SK-N-SH (cell line): ENCODE data around the gene TEAD3.

Source experiments
- ELF1 ChIP-seq: IDR thresholded peaks from 2 replicates; pipeline ENCODE4 v1.4.0; 2012
- EP300 ChIP-seq, 2 experiments: IDR thresholded peaks; 2 replicates each; pipeline versions ENCODE4 v1.4.0 to v1.6.1; 2012; ENCODE audit warnings: borderline replicate concordance in 1 of 2, low read depth in 1 of 2, low read length in 1 of 2
- EZH2phosphoT487 ChIP-seq: fragments of 200-600 bp; sonication (generic); IDR thresholded peaks from 2 replicates; pipeline ENCODE4 v1.6.1; 2017; ENCODE audit warnings: low read depth, mixed run types, mild to moderate bottlenecking, antibody characterized with exemption, moderate library complexity, borderline replicate concordance
- FOXJ3 ChIP-seq: sonication (generic); formaldehyde crosslinking; IDR thresholded peaks from 2 replicates; pipeline ENCODE4 v1.5.1; 2020; ENCODE audit warnings: mild to moderate bottlenecking, missing genetic modification reagents
- FOXM1 ChIP-seq: IDR thresholded peaks from 2 replicates; pipeline ENCODE4 v1.4.0; 2012; ENCODE audit warnings: low read depth, mild to moderate bottlenecking
- JUND ChIP-seq: IDR thresholded peaks from 2 replicates; pipeline ENCODE4 v1.4.0; 2012
- POLR2AphosphoS5 ChIP-seq: IDR thresholded peaks from 2 replicates; pipeline ENCODE4 v1.6.1; 2012; ENCODE audit warnings: low read depth, low read length
- RCOR1 ChIP-seq: fragments of 150-350 bp; IDR thresholded peaks from 2 replicates; pipeline ENCODE4 v1.6.1; 2017; ENCODE audit warnings: antibody characterized with exemption, low read length
- RFX5 ChIP-seq: IDR thresholded peaks from 2 replicates; pipeline ENCODE4 v1.6.1; 2012; ENCODE audit warnings: mild to moderate bottlenecking, improper control_type of control experiment, low read length
- SIN3A ChIP-seq: IDR thresholded peaks from 2 replicates; pipeline ENCODE4 v1.6.1; 2012; ENCODE audit warnings: low read depth, mild to moderate bottlenecking, low read length, moderate library complexity, borderline replicate concordance
- USF2 ChIP-seq: fragments of 150-350 bp; IDR thresholded peaks from 2 replicates; pipeline ENCODE4 v1.6.1; 2017; ENCODE audit warnings: antibody characterized with exemption, low read length, low read depth, borderline replicate concordance
- TF ChIP-seq, protein P1 (sequence below): fragments of 200-600 bp; sonication (generic); IDR thresholded peaks from 2 replicates; pipeline ENCODE4 v1.6.1; 2017; ENCODE audit warnings: antibody characterized with exemption, mild to moderate bottlenecking, moderate library complexity
- TF ChIP-seq, protein P2 (sequence below): IDR thresholded peaks from 2 replicates; pipeline ENCODE4; 2012

- TF ChIP-seq RCOR1 (no peak), RFX5 (no peak), JUND (no peak), SIN3A (no peak), EP300 (IDR thresholded peaks at IDR 0.05; ENCODE audit: borderline replicate concordance in 1 of 2, low read depth in 1 of 2, low read length in 1 of 2) (no peak), USF2 (no peak), POLR2AphosphoS5 (no peak), FOXJ3 (CRISPR knock-in tag) (no peak), EZH2phosphoT487 (no peak), FOXM1 (no peak), ELF1 (no peak)
- TF ChIP-seq, protein P1, sequence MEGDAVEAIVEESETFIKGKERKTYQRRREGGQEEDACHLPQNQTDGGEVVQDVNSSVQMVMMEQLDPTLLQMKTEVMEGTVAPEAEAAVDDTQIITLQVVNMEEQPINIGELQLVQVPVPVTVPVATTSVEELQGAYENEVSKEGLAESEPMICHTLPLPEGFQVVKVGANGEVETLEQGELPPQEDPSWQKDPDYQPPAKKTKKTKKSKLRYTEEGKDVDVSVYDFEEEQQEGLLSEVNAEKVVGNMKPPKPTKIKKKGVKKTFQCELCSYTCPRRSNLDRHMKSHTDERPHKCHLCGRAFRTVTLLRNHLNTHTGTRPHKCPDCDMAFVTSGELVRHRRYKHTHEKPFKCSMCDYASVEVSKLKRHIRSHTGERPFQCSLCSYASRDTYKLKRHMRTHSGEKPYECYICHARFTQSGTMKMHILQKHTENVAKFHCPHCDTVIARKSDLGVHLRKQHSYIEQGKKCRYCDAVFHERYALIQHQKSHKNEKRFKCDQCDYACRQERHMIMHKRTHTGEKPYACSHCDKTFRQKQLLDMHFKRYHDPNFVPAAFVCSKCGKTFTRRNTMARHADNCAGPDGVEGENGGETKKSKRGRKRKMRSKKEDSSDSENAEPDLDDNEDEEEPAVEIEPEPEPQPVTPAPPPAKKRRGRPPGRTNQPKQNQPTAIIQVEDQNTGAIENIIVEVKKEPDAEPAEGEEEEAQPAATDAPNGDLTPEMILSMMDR: no peak
- TF ChIP-seq, protein P2, sequence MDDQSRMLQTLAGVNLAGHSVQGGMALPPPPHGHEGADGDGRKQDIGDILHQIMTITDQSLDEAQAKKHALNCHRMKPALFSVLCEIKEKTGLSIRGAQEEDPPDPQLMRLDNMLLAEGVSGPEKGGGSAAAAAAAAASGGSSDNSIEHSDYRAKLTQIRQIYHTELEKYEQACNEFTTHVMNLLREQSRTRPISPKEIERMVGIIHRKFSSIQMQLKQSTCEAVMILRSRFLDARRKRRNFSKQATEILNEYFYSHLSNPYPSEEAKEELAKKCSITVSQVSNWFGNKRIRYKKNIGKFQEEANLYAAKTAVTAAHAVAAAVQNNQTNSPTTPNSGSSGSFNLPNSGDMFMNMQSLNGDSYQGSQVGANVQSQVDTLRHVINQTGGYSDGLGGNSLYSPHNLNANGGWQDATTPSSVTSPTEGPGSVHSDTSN: no peak
Measured at GRCh38 chr6:35480176-35480575, 16.7 kb downstream of the TEAD3 start.
